Cardiac muscle cell (in vitro differentiated cells and primary cell): ENCODE results near the gene SH2D3A. TPM values are rescaled to one million over a fixed set of nuclear protein-coding genes. Genes with fewer than 3 reads are reported as not detected.

Source experiments
- DNase-seq, 2 donors: peaks; one replicate each; pipeline versions ENCODE4 v3.0.0 to v3.0.0-alpha.2; 2010 to 2017; ENCODE audit warnings: low read depth in 1 of 2, low spot score in 1 of 2
- H3K27ac ChIP-seq: fragments of 200-600 bp; sonication (generic); 2 replicates; pipeline ENCODE4 v1.5.1; 2016
- H3K27me3 ChIP-seq: fragments of 200-600 bp; sonication (generic); 2 replicates; pipeline ENCODE4 v1.6.0; 2016; ENCODE audit warnings: control low read depth
- H3K36me3 ChIP-seq: fragments of 200-600 bp; sonication (generic); 2 replicates; pipeline ENCODE4 v1.5.1; 2016; ENCODE audit warnings: control low read depth
- H3K4me1 ChIP-seq: fragments of 200-600 bp; sonication (generic); 2 replicates; pipeline ENCODE4 v1.8.1; 2017; ENCODE audit warnings: low read depth, mild to moderate bottlenecking, mixed run types
- H3K4me3 ChIP-seq: fragments of 200-600 bp; sonication (generic); 2 replicates; pipeline ENCODE4 v1.5.1; 2016; ENCODE audit warnings: mild to moderate bottlenecking
- H3K9me3 ChIP-seq: fragments of 200-600 bp; sonication (generic); 2 replicates; pipeline ENCODE4 v1.5.1; 2017; ENCODE audit warnings: low read depth, mild to moderate bottlenecking, control low read depth
- polyA plus RNA-seq: library from polyadenylated mRNA; unstranded; fragments of >200 nt; fragmentation: Nextera tagmentation; extraction: Ambion mirVana; gene quantifications from 2 replicates; pipeline ENCODE4 v1.2.1, GENCODE V29; 2016
- total RNA-seq: library from RNA; depleted of rRNA; stranded (reverse); fragments of >200 nt; gene quantifications from 2 replicates; pipeline ENCODE4 v1.2.3, GENCODE V29; 2016
- TF ChIP-seq, protein P1 (sequence below): IDR thresholded peaks from 2 replicates; pipeline ENCODE4 v1.5.1; 2012; ENCODE audit warnings: low read depth, mild to moderate bottlenecking, low read length

The SH2D3A gene
- total and polyA plus RNA-seq, 2 experiments from 2014 or later = 1.6 to 1.7 TPM

- H3K27me3 ChIP-seq = peaks cover 11% of the 10 kb centered on the region
- no peak for DNase-seq
- no peak overlapping the region for H3K27ac ChIP-seq
- H3K9me3 ChIP-seq = no peaks in the 10 kb centered on the region
- no peaks in the 10 kb centered on the region for H3K4me1 ChIP-seq
- TF ChIP-seq, protein P1, sequence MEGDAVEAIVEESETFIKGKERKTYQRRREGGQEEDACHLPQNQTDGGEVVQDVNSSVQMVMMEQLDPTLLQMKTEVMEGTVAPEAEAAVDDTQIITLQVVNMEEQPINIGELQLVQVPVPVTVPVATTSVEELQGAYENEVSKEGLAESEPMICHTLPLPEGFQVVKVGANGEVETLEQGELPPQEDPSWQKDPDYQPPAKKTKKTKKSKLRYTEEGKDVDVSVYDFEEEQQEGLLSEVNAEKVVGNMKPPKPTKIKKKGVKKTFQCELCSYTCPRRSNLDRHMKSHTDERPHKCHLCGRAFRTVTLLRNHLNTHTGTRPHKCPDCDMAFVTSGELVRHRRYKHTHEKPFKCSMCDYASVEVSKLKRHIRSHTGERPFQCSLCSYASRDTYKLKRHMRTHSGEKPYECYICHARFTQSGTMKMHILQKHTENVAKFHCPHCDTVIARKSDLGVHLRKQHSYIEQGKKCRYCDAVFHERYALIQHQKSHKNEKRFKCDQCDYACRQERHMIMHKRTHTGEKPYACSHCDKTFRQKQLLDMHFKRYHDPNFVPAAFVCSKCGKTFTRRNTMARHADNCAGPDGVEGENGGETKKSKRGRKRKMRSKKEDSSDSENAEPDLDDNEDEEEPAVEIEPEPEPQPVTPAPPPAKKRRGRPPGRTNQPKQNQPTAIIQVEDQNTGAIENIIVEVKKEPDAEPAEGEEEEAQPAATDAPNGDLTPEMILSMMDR = no peak
- no peak overlapping the region for H3K4me3 ChIP-seq
- no peaks in the 10 kb centered on the region for H3K36me3 ChIP-seq
Measured at GRCh38 chr19:6713773-6714692, 53.2 kb downstream of the SH2D3A start.

DNA sequence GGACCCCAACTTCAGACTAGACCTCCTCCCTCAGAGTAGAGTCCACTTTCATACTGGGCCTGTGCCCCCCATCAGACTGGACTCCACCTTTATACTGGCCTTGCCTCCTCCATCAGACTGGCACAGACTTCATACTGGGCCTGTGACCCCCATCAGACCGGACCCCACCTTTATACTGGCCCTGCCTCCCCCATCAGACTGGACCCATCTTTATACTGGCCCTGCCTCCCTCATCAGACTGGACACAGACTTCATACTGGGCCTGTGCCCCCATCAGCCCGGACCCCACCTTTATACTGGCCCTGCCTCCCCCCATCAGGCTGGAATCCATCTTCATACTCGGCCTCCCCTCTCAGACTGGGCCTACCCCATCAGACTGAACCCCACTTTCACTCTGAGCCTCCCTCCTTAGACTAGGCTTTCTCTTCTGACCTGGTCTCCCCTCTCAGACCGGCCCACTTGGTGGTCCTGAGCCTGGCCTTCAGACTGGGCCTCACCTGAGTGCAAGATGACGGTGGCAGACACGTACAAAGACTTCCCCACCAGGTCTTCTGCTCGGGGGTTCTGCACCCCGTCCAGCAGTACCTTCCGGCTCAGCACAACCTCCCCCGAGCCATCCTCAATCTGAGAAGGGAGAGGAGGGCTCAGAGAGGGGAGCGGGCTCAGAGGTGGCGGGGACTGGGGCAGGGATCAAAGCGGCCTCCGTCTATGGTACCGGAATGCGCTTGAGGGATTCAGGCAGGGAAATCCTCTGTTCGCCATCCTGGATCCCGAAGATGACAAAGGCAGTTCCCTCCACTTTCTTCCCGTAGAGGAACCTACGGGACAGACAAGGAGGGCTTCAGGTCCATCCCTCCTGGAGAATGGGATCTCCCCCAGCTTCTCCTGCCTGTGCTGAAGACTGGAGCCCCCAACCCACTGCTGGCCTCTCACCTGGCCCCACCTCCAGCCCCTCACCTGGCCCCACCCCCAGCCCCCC, 54.3 kb downstream of the SH2D3A start:
- H3K27ac ChIP-seq = no peak overlapping the region
- H3K27me3 ChIP-seq = peaks cover 11% of the 10 kb centered on the region
- H3K4me3 ChIP-seq = no peak overlapping the region
- TF ChIP-seq, protein P1 = no peak
- DNase-seq = no peak
- no peaks in the 10 kb centered on the region for H3K9me3 ChIP-seq
- no peaks in the 10 kb centered on the region for H3K4me1 ChIP-seq
- no peaks in the 10 kb centered on the region for H3K36me3 ChIP-seq

DNA sequence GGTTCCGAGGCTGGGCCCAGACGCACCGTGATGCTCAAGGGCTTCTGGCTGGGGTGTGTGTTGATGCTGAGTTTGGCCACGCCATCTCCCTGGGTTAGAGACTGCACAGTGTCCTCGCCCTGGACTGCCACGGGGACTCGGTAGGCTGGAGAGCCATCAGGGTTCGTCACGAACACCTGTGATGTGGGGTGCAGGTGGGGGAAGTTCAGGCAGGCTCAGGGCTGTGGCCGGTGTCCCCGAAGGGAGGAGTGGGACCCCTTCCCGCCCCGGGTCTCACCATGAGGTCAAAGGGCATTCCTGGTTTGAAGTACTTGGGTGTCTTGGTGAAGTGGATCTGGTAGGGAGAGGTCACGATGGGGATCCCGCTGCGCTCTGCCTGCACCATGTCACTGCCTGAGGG, 55.0 kb downstream of the SH2D3A start:
- no peak overlapping the region for H3K27ac ChIP-seq
- TF ChIP-seq, protein P1 = no peak
- no peaks in the 10 kb centered on the region for H3K9me3 ChIP-seq
- H3K4me1 ChIP-seq = no peaks in the 10 kb centered on the region
- no peak overlapping the region for H3K4me3 ChIP-seq
- H3K27me3 ChIP-seq = peaks cover 11% of the 10 kb centered on the region
- no peaks in the 10 kb centered on the region for H3K36me3 ChIP-seq
- DNase-seq = no peak

GRCh38 chr19:6711605-6712004, 55.6 kb downstream of the SH2D3A start:
- DNase-seq = no peak
- no peaks in the 10 kb centered on the region for H3K4me1 ChIP-seq
- TF ChIP-seq, protein P1 = no peak
- no peaks in the 10 kb centered on the region for H3K36me3 ChIP-seq
- H3K4me3 ChIP-seq = no peak overlapping the region
- H3K27me3 ChIP-seq = peaks cover 11% of the 10 kb centered on the region
- no peaks in the 10 kb centered on the region for H3K9me3 ChIP-seq
- H3K27ac ChIP-seq = no peak overlapping the region

GRCh38 chr19:6711078-6711361, 56.2 kb downstream of the SH2D3A start:
- TF ChIP-seq, protein P1 = no peak
- no peaks in the 10 kb centered on the region for H3K36me3 ChIP-seq
- peaks cover 11% of the 10 kb centered on the region for H3K27me3 ChIP-seq
- no peak overlapping the region for H3K27ac ChIP-seq
- H3K9me3 ChIP-seq = no peaks in the 10 kb centered on the region
- H3K4me3 ChIP-seq = no peak overlapping the region
- no peaks in the 10 kb centered on the region for H3K4me1 ChIP-seq
- no peak for DNase-seq
